Measurements from ENCODE around the gene LIG4. TPM values are rescaled to one million over a fixed set of nuclear protein-coding genes. Genes with fewer than 3 reads are reported as not detected.

LIG4 gene
- total and polyA plus RNA-seq, 9 of the 15 experiments (the other 6 are each of a cell fraction or from before 2014, with no cell fraction given): 1.5 to 7.8 (median 5.1) TPM

- TF ChIP-seq DEAF1 (CRISPR knock-in tag; IDR thresholded peaks at IDR 0.05): no peak
- TF ChIP-seq ZNF766 (CRISPR knock-in tag; conservative IDR thresholded peaks at IDR 0.05): no peak
- TF ChIP-seq HMG20B (CRISPR knock-in tag; IDR thresholded peaks at IDR 0.05): no peak
- peak; percentile 80 for TF ChIP-seq MEIS2 (IDR thresholded peaks at IDR 0.05; ENCODE audit: partially characterized antibody)
- no peak for TF ChIP-seq SMARCB1 (IDR thresholded peaks at IDR 0.05; ENCODE audit: insufficient read length, low read depth)
- TF ChIP-seq ZNF324 (CRISPR knock-in tag; IDR thresholded peaks at IDR 0.05): no peak
- peak; percentile 25 for TF ChIP-seq DACH1 (IDR thresholded peaks at IDR 0.05; ENCODE audit: partially characterized antibody)
- TF ChIP-seq EWSR1 (IDR thresholded peaks at IDR 0.05; ENCODE audit: borderline replicate concordance, low read depth, partially characterized antibody): no peak
- no peak for TF ChIP-seq TOE1 (IDR thresholded peaks at IDR 0.05; ENCODE audit: borderline replicate concordance)
- TF ChIP-seq TOE1 (CRISPR knock-in tag; IDR thresholded peaks at IDR 0.05; ENCODE audit: borderline replicate concordance, low read depth): no peak
- peak; percentile 32 to 50; a peak in 1 of 4 replicates for TF ChIP-seq MAZ (CRISPR knock-in tag; conservative IDR thresholded peaks at IDR 0.05 in 1 of 2, IDR thresholded peaks at IDR 0.05 in 1 of 2)
- no peak for TF ChIP-seq WHSC1 (IDR thresholded peaks at IDR 0.05; ENCODE audit: low read length)
- peak; percentile 82; the same call in 1 of the 2 replicates for TF ChIP-seq ZNF395 (CRISPR knock-in tag; IDR thresholded peaks at IDR 0.05)
- TF ChIP-seq ATF1 (CRISPR knock-in tag; IDR thresholded peaks at IDR 0.05): no peak
- no peak for TF ChIP-seq ATF1 (tag; IDR thresholded peaks at IDR 0.05)
- peak; percentile 65 for TF ChIP-seq POLR2G (IDR thresholded peaks at IDR 0.05; ENCODE audit: low read depth, low read length)
- TF ChIP-seq CTBP1 (IDR thresholded peaks at IDR 0.05; ENCODE audit: borderline replicate concordance): no peak
- no peak for TF ChIP-seq ZFP91 (CRISPR knock-in tag; IDR thresholded peaks at IDR 0.05)
- no peak for TF ChIP-seq SAFB (IDR thresholded peaks at IDR 0.05; ENCODE audit: borderline replicate concordance, low read depth, low read length)
- TF ChIP-seq ZEB2 (IDR thresholded peaks at IDR 0.05): no peak
- no peak for TF ChIP-seq DPF2 (IDR thresholded peaks at IDR 0.05)
- no peak for TF ChIP-seq SIN3B (IDR thresholded peaks at IDR 0.05; ENCODE audit: low read depth)
- TF ChIP-seq SRSF9 (IDR thresholded peaks at IDR 0.05; ENCODE audit: borderline replicate concordance, low read depth, low read length): no peak
- no peak for TF ChIP-seq NR3C1 (CRISPR knock-in tag; IDR thresholded peaks at IDR 0.05)
- TF ChIP-seq SAP30 (IDR thresholded peaks at IDR 0.05; ENCODE audit: borderline replicate concordance, insufficient read depth, low read depth, low read length, poor library complexity, severe bottlenecking): no peak
- no peak for TF ChIP-seq ZNF316 (IDR thresholded peaks at IDR 0.05)
- TF ChIP-seq ZNF444 (CRISPR knock-in tag; IDR thresholded peaks at IDR 0.05): no peak
These were observed at the start of gene LIG4 (continued) for GRCh38 chr13:108215436-108215835.
